DOHH2 (cell line): ENCODE results near the gene NFKBIE.

Source experiments
- H3F3A ChIP-seq: fragments of 200-600 bp; sonication (generic), shearing (Covaris generic); 2 replicates; pipeline ENCODE4 v1.6.0; 2016; ENCODE audit warnings: antibody characterized with exemption, mild to moderate bottlenecking; ENCODE audit not compliant: control insufficient read depth, insufficient read depth
- H3K27ac ChIP-seq: fragments of 200-600 bp; sonication (generic); 2 replicates; pipeline ENCODE4 v1.5.1; 2014; ENCODE audit warnings: low read depth, mild to moderate bottlenecking, low read length, moderate library complexity
- H3K27me3 ChIP-seq: fragments of 200-600 bp; sonication (generic); 2 replicates; pipeline ENCODE4 v1.6.1; 2014; ENCODE audit warnings: mild to moderate bottlenecking, low read length, mixed read lengths; ENCODE audit not compliant: control insufficient read depth
- H3K36me3 ChIP-seq: fragments of 200-600 bp; sonication (generic); 2 replicates; pipeline ENCODE4 v1.6.1; 2014; ENCODE audit warnings: mild to moderate bottlenecking, low read length, moderate library complexity, mixed read lengths; ENCODE audit not compliant: control insufficient read depth
- H3K4me1 ChIP-seq: fragments of 200-600 bp; sonication (generic); 2 replicates; pipeline ENCODE4 v1.6.1; 2014; ENCODE audit warnings: mild to moderate bottlenecking, low read length, mixed read lengths; ENCODE audit not compliant: control insufficient read depth
- H3K4me2 ChIP-seq: fragments of 200-600 bp; sonication (generic); 2 replicates; pipeline ENCODE4 v1.6.0; 2014; ENCODE audit warnings: mild to moderate bottlenecking, low read length, moderate library complexity
- H3K4me3 ChIP-seq: fragments of 200-600 bp; sonication (generic); 2 replicates; pipeline ENCODE4 v1.5.1; 2014; ENCODE audit warnings: mild to moderate bottlenecking, low read length, mixed read lengths
- H3K79me2 ChIP-seq: fragments of 200-600 bp; sonication (generic); 2 replicates; pipeline ENCODE4 v1.6.1; 2014; ENCODE audit warnings: mild to moderate bottlenecking, low read length, mixed read lengths; ENCODE audit not compliant: control insufficient read depth
- H3K9me2 ChIP-seq: fragments of 200-600 bp; sonication (generic); replicated peaks from 2 replicates; pipeline ENCODE4 v1.6.1; 2014; ENCODE audit warnings: mild to moderate bottlenecking, low read length, mixed read lengths; ENCODE audit not compliant: control insufficient read depth
- H3K9me3 ChIP-seq: fragments of 200-600 bp; sonication (generic); 2 replicates; pipeline ENCODE4 v1.6.1; 2014; ENCODE audit warnings: antibody characterized with exemption, low read length, mixed read lengths; ENCODE audit not compliant: control insufficient read depth, insufficient read depth
- H4K20me1 ChIP-seq: fragments of 200-600 bp; sonication (generic); 2 replicates; pipeline ENCODE4 v1.6.0; 2014; ENCODE audit warnings: low read depth, mild to moderate bottlenecking, antibody characterized with exemption, low read length, moderate library complexity; ENCODE audit not compliant: control insufficient read depth, insufficient read depth
- EZH2phosphoT487 ChIP-seq: fragments of 200-600 bp; sonication (generic); IDR thresholded peaks from 2 replicates; pipeline ENCODE4 v1.6.1; 2017; ENCODE audit warnings: borderline replicate concordance, mild to moderate bottlenecking, antibody characterized with exemption, low read length, moderate library complexity, mixed read lengths
- TF ChIP-seq, protein P1 (sequence below): fragments of 200-600 bp; sonication (generic); IDR thresholded peaks from one replicate; pipeline ENCODE4 v1.5.1; 2014; ENCODE audit warnings: antibody characterized with exemption, mild to moderate bottlenecking, low read depth, low read length; ENCODE audit not compliant: poor library complexity, severe bottlenecking

NFKBIE gene

DNA sequence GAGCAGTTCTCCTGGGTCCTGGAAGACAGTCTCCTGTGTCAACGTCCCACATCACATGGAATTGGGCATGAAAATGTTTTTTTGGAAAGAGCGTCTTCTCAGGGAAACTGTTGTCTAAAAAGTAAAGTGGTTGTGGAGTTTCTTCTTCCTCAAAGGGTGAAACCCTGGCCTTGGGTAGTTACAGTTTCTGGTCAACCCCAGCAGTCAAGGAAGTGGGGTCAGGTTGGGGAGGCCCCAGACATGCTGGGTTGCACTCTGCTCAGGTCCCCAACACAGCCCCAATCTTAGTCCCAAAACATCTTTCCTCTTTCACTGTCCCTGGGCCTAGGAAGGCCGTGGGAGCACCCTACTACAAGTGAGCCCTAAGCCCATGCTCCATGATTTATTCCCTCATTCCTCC lies 996 bp upstream of the NFKBIE start:
- peaks cover 64% of the 10 kb centered on the region for H3K4me1 ChIP-seq
- peaks cover 27% of the 10 kb centered on the region for H3K27me3 ChIP-seq
- H3K27ac ChIP-seq = no peak overlapping the region
- no peak overlapping the region for H3K4me2 ChIP-seq
- H3K36me3 ChIP-seq = peaks cover 34% of the 10 kb centered on the region
- H3K79me2 ChIP-seq = peaks cover 38% of the 10 kb centered on the region
- H4K20me1 ChIP-seq = no peaks in the 10 kb centered on the region
- no peak overlapping the region for H3K4me3 ChIP-seq
- no peaks in the 10 kb centered on the region for H3K9me3 ChIP-seq
- no peak for TF ChIP-seq EZH2phosphoT487
- TF ChIP-seq, protein P1, sequence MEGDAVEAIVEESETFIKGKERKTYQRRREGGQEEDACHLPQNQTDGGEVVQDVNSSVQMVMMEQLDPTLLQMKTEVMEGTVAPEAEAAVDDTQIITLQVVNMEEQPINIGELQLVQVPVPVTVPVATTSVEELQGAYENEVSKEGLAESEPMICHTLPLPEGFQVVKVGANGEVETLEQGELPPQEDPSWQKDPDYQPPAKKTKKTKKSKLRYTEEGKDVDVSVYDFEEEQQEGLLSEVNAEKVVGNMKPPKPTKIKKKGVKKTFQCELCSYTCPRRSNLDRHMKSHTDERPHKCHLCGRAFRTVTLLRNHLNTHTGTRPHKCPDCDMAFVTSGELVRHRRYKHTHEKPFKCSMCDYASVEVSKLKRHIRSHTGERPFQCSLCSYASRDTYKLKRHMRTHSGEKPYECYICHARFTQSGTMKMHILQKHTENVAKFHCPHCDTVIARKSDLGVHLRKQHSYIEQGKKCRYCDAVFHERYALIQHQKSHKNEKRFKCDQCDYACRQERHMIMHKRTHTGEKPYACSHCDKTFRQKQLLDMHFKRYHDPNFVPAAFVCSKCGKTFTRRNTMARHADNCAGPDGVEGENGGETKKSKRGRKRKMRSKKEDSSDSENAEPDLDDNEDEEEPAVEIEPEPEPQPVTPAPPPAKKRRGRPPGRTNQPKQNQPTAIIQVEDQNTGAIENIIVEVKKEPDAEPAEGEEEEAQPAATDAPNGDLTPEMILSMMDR = no peak
- no peaks in the 10 kb centered on the region for H3K9me2 ChIP-seq
- H3F3A ChIP-seq = peaks cover 22% of the 10 kb centered on the region

DNA sequence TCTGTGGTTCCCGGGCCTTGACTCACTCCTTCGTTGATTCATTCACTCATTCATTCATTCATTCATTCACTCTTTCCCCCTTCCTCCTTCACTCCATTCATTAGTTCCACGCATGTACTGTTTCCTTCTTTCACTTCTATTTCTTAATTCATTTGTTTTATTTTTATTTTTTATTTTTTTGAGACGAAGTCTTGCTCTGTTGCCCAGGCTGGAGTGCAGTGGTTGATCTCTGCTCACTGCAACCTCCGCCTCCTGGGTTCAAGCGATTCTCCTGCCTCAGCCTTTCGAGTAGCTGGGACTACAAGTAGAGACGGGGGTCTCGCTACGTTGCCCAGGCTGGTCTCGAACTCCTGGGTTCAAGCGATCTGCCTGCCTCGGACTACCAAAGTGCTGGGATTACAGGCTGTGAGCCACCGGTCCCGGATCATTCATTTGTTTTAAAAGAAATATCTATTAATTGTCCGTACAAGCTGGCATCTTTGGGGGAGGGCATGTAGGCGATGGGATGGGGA lies 427 bp upstream of the NFKBIE start:
- H3K4me3 ChIP-seq = peak overlapping the region; percentile 86
- peaks cover 42% of the 10 kb centered on the region for H3K79me2 ChIP-seq
- H3F3A ChIP-seq = peaks cover 22% of the 10 kb centered on the region
- TF ChIP-seq EZH2phosphoT487 = no peak
- TF ChIP-seq, protein P1 = no peak
- peak overlapping the region; percentile 90 for H3K4me2 ChIP-seq
- no peak overlapping the region for H3K27ac ChIP-seq
- no peaks in the 10 kb centered on the region for H4K20me1 ChIP-seq
- peaks cover 40% of the 10 kb centered on the region for H3K36me3 ChIP-seq
- H3K27me3 ChIP-seq = peaks cover 22% of the 10 kb centered on the region
- peaks cover 67% of the 10 kb centered on the region for H3K4me1 ChIP-seq
- no peaks in the 10 kb centered on the region for H3K9me2 ChIP-seq
- no peaks in the 10 kb centered on the region for H3K9me3 ChIP-seq

DNA sequence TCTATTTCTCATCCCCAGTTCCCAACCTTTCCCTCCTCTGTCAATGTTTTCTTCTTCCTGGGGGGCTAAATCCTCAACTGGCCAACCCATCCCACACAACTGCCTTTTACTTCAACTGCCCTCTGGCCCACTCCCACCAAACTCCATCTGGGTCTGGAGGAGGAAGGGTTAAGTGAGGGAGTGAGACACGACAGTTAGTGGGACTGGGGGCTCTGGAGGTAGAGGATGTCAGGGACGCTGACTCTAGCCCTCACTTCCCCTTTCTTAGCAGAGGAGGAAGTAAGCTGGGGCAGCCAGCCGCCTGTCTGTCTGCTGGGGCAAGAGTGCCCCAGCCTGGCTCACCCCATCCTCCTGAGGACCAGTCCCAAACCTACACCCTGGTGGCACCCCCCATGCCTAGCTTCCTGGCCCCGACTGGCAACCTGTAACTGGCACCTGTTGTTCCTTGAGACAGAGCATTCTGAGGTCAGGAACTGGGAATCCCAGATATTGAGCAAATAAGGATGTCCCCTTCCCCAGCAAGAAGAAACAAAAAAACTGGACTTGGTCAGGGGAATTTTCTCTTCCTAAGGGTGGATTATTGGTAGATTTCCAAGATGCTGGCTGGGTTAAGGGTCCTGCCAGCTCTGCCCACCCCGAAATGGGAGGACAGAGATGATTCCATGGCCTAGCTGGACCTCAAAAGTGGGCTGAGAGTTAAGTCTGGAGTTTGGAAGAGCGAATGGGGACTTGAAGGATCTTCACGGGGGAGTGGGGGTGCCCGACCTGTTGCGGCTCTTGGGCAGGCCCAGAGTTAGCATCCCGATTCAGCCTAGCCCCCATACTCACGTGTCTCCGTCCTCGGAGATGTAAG lies 971 bp downstream of the NFKBIE start:
- H3K4me3 ChIP-seq = peak overlapping the region; percentile 86
- peaks cover 13% of the 10 kb centered on the region for H3K27me3 ChIP-seq
- H3K9me3 ChIP-seq = no peaks in the 10 kb centered on the region
- peaks cover 15% of the 10 kb centered on the region for H3F3A ChIP-seq
- TF ChIP-seq, protein P1 = no peak
- TF ChIP-seq EZH2phosphoT487 = no peak
- H3K79me2 ChIP-seq = peaks cover 42% of the 10 kb centered on the region
- peaks cover 62% of the 10 kb centered on the region for H3K4me1 ChIP-seq
- H3K4me2 ChIP-seq = peak overlapping the region; percentile 90
- no peaks in the 10 kb centered on the region for H4K20me1 ChIP-seq
- H3K9me2 ChIP-seq = no peaks in the 10 kb centered on the region
- H3K36me3 ChIP-seq = peaks cover 53% of the 10 kb centered on the region
- peak overlapping the region; percentile 93 for H3K27ac ChIP-seq
